IgD-negative memory B cell (primary cell): ENCODE data around the gene KIF26B. TPM values are rescaled to one million over a fixed set of nuclear protein-coding genes. Genes with fewer than 3 reads are reported as not detected.
"Not testable (repeated sequence)": the region's sequence is repeated elsewhere in the genome, so short reads cannot be mapped to it uniquely, and the experiment has no call there.

Experiments used
- H3K27ac Mint-ChIP-seq, 3 donors: one replicate each; pipeline ENCODE4 v1.8.0; 2020 to 2022; ENCODE audit warnings: mild to moderate bottlenecking in 3 of 3, mixed read lengths in 3 of 3, moderate library complexity in 1 of 3
- H3K27me3 Mint-ChIP-seq: one replicate; pipeline ENCODE4 v1.8.0; 2021; ENCODE audit warnings: mixed read lengths
- H3K36me3 Mint-ChIP-seq: one replicate; pipeline ENCODE4 v1.8.0; 2020; ENCODE audit warnings: mild to moderate bottlenecking, mixed read lengths
- H3K4me1 Mint-ChIP-seq, 3 donors: one replicate each; pipeline ENCODE4 v1.8.0; 2020 to 2022; ENCODE audit warnings: mixed read lengths in 3 of 3, mild to moderate bottlenecking in 1 of 3
- H3K4me3 Mint-ChIP-seq, 4 donors: one replicate each; pipeline ENCODE4 v1.8.0; 2020 to 2022; ENCODE audit warnings: mild to moderate bottlenecking in 4 of 4, mixed read lengths in 4 of 4, moderate library complexity in 3 of 4
- H3K9me3 Mint-ChIP-seq, 3 donors: one replicate each; pipeline ENCODE4 v1.8.0; 2020 to 2021; ENCODE audit warnings: mixed read lengths in 3 of 3, mild to moderate bottlenecking in 1 of 3
- polyA plus RNA-seq: library from polyadenylated mRNA; unstranded; fragments of 300-500 nt; fragmentation: Illumina TruSeq; gene quantifications from one replicate; pipeline ENCODE4 v1.2.3, GENCODE V29; 2021

Gene KIF26B
- polyA plus RNA-seq, 1 donor from 2014 or later = 0.29 TPM

DNA sequence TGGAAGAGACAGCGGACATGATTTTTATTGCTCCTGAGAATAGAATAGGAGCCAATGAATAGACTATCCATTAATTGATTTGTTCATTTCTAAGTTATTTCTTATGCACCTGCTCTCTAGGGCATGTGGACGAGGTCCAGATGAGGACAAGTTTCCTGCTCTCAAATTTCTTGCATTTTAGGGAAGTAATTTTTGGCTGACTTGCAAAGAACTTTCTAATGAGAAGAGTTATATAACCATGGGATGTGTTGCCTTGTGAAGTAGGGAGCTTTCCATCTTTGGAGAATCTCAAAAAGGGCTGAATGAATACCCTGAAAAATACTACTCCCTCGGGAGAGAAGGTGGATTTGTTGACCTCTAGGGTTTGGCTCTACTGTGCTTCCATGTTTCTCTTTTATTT is 243.0 kb downstream of the KIF26B start:
- peaks cover 0 to 2% (median 0%) of the 10 kb centered on the region in 3 donors for H3K4me1 Mint-ChIP-seq
- H3K27ac Mint-ChIP-seq = no peak overlapping the region
- H3K9me3 Mint-ChIP-seq = peaks cover 0 to 5% (median 4%) of the 10 kb centered on the region in 3 donors
- no peak overlapping the region for H3K4me3 Mint-ChIP-seq
- H3K36me3 Mint-ChIP-seq = no peaks in the 10 kb centered on the region
- peaks cover 7% of the 10 kb centered on the region for H3K27me3 Mint-ChIP-seq

DNA sequence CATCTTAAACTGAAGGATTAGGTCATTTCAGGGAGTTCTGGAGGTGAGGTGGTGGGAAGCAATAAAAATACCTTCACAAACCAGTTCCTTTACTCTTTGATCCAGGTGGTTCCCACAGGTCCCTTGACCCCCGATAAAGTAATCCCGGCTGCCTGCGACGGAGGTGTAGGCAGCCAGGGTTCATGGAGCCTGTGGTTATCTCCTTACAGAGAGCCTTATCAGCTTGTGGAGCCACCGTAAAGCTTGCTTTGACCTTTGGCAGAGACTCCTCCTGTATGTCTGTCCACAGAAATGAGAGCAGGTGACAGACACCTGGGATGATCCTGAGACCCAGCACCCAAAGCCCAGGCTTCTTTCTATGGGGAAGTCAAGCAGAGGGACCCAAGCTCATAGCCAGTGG is 243.4 kb downstream of the KIF26B start:
- Mint-ChIP-seq H3K4me1 (peaks cover 0 to 2% (median 0%) of the 10 kb centered on the region in 3 donors), H3K36me3 (no peaks in the 10 kb centered on the region), H3K4me3 (no peak overlapping the region), H3K27ac (no peak overlapping the region), H3K27me3 (peaks cover 7% of the 10 kb centered on the region), H3K9me3 (peaks cover 0 to 3% (median 3%) of the 10 kb centered on the region in 3 donors)

DNA sequence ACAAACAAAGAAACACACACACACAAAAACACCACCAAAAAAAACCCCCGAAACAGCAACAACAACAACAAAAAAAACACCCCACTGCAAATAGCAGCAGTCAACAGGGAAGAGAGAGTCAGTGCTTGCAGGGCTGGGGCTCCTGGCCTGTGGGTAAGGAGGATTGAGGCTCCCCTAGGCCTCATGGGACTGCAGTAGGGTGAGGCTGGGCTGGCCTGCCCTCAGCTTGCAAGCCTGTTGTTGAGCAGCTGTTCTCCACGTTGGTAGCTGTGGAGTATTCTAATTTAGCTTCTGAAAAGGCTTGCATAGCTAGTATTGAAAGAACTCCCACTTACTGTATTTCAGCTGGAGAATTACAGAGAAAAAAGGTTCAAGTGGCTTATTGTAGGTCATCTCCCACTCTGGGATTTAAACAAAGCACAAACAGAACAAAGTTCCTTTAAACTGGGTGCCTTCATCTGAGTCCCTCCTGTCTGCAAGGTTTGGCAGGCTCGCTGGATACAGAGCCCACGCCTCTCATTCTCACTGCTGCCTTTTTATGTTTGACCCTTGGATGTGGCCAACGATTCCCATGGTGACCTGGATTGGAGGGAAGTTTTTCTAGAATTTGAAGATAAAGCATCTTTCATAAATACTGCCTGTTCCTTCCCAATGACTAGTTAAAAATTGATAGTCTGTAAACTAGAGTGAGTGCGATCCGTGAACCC is 247.2 kb downstream of the KIF26B start:
- no peak overlapping the region for H3K27ac Mint-ChIP-seq

DNA sequence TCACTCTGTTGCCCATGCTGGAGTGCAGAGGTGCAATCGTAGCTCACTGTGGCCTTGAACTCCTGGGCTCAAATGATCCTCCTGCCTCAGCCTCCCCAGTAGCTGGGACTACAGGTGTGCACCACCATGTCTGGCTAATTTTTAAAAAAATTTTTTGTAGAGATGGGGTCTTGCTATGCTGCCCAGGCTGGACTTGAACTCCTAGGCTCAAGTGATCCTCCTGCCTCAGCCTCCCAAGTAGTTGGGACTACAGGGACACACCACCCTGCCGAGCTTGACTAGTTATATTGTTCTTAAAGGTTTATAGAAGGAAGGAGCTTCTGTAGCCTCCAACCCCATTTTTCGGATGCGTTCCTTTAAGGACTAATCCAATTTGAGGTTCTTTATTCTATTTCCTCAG is 248.2 kb downstream of the KIF26B start:
- not testable (repeated sequence) for H3K4me1 Mint-ChIP-seq, H3K27me3 Mint-ChIP-seq, H3K9me3 Mint-ChIP-seq, H3K27ac Mint-ChIP-seq, H3K4me3 Mint-ChIP-seq, H3K36me3 Mint-ChIP-seq

More for the DNA sequence above, 247.2 kb downstream of the KIF26B start:
- H3K9me3 Mint-ChIP-seq = peaks cover 0 to 4% (median 0%) of the 10 kb centered on the region in 3 donors
- peaks cover 10% of the 10 kb centered on the region for H3K27me3 Mint-ChIP-seq
- no peaks in the 10 kb centered on the region for H3K36me3 Mint-ChIP-seq
- H3K4me1 Mint-ChIP-seq = no peaks in the 10 kb centered on the region
- no peak overlapping the region for H3K4me3 Mint-ChIP-seq

DNA sequence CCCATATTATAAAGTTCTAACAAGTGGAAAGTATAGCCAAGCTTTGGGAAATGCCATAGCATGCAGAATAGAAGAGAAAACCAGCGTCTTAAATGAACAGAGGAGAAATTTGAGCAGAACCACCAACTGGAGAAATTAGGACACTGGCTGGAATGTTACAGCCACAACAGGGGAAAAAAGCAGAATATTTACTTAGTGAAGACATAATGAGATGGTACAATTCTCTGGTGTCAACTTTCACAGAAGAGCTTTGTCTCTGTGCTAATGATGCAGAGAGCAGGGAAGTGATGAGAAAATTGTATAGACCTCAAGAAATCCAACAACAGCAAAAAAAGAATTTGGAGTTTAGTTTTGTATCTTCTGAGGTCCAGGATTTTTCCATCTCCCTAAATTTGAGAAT is 249.7 kb downstream of the KIF26B start:
- Mint-ChIP-seq H3K4me1 (no peaks in the 10 kb centered on the region), H3K36me3 (no peaks in the 10 kb centered on the region), H3K4me3 (no peak overlapping the region), H3K9me3 (peaks cover 0 to 8% (median 0%) of the 10 kb centered on the region in 3 donors), H3K27ac (no peak overlapping the region), H3K27me3 (peaks cover 5% of the 10 kb centered on the region)

DNA sequence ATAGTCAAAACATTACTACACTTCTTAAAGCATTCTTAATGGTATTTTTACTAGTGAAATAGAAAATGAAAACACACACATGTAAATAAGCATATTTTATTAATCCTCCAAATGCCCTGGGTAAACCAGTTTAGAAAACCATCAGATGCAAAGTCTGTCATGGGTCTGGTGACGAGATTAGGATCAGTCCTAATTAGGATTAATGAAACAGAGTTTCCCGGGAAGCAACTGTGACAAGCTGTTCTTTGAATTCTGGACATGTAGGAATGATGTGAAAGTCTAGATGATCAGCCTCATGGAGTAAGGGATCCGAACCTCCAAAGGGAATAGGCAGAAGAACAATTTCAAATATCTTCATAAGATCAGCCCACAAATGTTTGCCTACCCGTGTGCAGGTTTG is 250.2 kb downstream of the KIF26B start:
- H3K4me3 Mint-ChIP-seq = no peak overlapping the region
- H3K36me3 Mint-ChIP-seq = no peaks in the 10 kb centered on the region
- H3K27ac Mint-ChIP-seq = no peak overlapping the region
- H3K4me1 Mint-ChIP-seq = no peaks in the 10 kb centered on the region
- H3K27me3 Mint-ChIP-seq = peaks cover 5% of the 10 kb centered on the region
- H3K9me3 Mint-ChIP-seq = peaks cover 0 to 8% (median 0%) of the 10 kb centered on the region in 3 donors

DNA sequence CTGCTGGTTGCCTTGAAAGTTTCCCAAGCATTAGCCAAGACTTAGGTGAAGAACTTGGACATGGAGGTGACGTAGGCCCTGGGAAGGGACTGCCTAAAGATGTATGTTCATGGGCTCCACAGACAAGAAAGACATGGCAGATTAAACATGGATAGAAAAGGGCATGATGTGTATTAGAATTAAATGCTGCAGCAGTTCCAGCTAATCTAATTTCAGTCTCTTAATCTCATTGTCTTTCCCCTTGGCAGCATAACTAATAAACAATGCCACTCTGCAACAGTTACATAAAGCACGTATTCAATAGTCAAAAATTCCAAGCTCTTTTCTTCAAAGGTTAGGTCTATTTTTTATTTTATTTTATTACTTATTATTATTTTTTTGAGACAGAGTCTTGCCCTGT is 251.6 kb downstream of the KIF26B start:
- H3K9me3 Mint-ChIP-seq = peaks cover 0 to 8% (median 0%) of the 10 kb centered on the region in 3 donors
- peaks cover 7% of the 10 kb centered on the region for H3K27me3 Mint-ChIP-seq
- no peak overlapping the region for H3K4me3 Mint-ChIP-seq
- H3K27ac Mint-ChIP-seq = no peak overlapping the region
- no peaks in the 10 kb centered on the region for H3K4me1 Mint-ChIP-seq
- no peaks in the 10 kb centered on the region for H3K36me3 Mint-ChIP-seq

DNA sequence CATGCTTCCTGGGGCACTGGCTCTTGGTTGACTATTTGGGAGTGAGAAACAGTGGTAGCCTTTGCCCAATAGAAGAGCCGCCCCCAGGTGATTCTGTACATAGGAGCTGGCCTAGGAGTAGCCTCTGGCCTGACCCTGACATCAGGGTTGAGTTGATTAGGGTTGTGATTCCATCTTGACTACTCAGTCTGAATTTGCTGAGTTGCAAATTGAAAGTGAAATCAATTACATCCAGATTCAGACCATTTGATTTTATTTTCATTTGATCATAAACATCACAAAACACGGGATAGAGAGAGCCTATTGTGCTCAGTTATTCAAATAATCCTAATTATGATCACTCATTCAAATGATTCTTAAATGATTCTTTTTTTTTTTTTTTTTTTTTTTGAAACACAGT is 253.2 kb downstream of the KIF26B start:
- peaks cover 0 to 8% (median 0%) of the 10 kb centered on the region in 3 donors for H3K9me3 Mint-ChIP-seq
- H3K36me3 Mint-ChIP-seq = no peaks in the 10 kb centered on the region
- H3K27me3 Mint-ChIP-seq = peaks cover 7% of the 10 kb centered on the region
- no peaks in the 10 kb centered on the region for H3K4me1 Mint-ChIP-seq
- no peak overlapping the region for H3K4me3 Mint-ChIP-seq
- H3K27ac Mint-ChIP-seq = no peak overlapping the region

DNA sequence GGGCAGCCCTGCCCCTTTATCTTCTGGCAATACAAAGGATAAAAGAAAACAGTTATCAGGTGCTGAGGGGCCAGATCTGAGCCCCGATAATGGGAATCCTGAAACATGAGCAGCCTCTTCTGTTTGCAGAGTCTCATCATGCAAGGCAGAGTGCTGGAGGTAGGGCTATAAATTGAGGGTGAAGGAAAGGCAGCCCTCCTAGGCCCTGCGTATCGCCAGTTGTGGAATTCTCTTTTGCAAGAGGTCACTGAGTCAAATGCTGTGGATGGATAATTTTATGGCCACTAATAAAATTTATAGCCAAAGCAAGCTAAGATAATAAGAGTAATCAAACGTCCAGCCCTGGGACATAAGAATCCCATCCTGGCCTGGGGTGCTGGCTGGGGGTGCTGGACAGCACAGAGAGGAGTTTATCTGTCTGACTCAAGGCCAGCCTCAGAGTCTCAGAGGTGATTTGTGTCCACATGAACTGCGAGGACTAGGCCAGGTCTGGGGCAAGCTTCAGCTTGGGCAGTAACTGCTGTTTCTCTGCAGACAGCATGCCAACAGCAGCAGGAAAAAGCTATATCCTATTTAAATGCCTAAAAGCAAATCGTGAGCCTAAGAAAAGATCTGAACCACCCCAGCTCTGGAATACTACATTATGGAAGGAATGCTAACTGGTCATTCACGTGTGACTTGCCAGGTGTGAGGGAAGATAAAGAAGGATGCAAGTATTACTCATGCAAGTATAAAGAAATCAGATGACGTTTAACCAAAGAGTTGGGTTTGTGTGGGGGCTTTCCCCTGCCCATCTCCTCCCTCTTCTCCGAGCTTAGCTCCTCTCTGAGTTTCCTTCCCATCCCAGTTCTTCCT is 254.8 kb downstream of the KIF26B start:
- H3K27ac Mint-ChIP-seq = no peak overlapping the region
- H3K36me3 Mint-ChIP-seq = no peaks in the 10 kb centered on the region
- H3K4me3 Mint-ChIP-seq = no peak overlapping the region
- H3K9me3 Mint-ChIP-seq = peaks cover 0 to 3% (median 0%) of the 10 kb centered on the region in 3 donors
- peaks cover 7% of the 10 kb centered on the region for H3K27me3 Mint-ChIP-seq
- no peaks in the 10 kb centered on the region for H3K4me1 Mint-ChIP-seq

DNA sequence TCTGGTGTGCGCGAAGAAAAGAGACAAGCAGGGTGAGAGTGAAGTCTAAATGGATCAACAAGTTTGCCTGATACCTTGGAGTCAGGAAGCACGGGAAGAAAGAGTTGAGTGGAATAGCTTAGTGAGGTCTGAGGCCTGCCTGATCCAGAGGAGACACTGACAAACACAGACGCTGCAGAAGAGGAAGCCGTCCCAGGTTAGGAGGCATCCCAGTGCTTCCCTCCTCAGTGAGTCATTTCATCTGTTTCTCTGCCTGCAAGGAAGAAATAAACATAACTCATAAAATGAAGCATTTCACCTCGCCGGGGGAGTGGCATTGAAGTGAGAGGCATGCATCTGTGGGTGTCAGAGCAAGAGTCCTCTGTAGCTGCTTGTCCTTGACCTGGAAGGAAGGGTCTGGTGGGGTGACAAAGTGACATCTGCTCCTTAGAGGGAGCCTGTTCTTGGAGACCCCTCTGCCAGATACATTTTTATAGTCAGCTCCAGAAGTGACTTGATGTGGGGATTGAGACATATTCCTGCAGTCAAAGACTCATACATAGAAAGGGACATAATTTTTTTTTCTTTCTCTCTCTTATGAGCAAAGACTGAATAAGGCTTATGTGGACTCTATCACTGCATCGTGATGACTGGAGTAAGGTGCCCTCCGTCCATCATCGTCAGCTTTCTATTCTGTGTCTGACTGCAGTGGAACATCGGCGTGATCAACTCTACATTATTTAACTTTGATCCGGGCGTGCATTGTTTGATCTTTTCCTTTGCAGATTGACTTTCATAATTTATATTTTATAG is 256.7 kb downstream of the KIF26B start:
- Mint-ChIP-seq H3K36me3 (no peaks in the 10 kb centered on the region), H3K27me3 (peaks cover 5% of the 10 kb centered on the region), H3K27ac (no peak overlapping the region), H3K9me3 (peaks cover 0 to 3% (median 0%) of the 10 kb centered on the region in 3 donors), H3K4me1 (no peaks in the 10 kb centered on the region), H3K4me3 (no peak overlapping the region)

DNA sequence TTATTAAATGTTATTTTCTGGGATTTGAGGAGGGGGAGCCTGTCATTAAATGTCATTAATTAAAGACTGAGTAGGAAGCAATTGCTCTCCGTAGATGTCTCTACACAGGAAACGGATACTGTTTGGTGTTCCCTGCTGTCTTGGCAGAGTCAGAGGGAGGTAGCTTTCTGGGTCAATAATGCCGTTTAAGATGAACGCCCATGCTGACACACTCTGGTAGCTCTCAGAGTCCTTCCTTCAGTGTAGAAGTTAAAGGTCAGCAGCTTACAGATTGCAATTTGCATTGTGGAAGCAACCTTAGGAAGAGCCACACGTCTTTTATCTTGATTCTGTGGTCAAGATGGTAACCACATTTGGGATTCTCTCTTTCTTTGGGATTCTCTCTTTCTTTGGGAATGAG is 257.5 kb downstream of the KIF26B start:
- no peak overlapping the region for H3K27ac Mint-ChIP-seq
- H3K9me3 Mint-ChIP-seq = peaks cover 0 to 2% (median 0%) of the 10 kb centered on the region in 3 donors
- no peak overlapping the region for H3K4me3 Mint-ChIP-seq
- no peaks in the 10 kb centered on the region for H3K36me3 Mint-ChIP-seq
- peaks cover 2% of the 10 kb centered on the region for H3K27me3 Mint-ChIP-seq
- no peaks in the 10 kb centered on the region for H3K4me1 Mint-ChIP-seq

DNA sequence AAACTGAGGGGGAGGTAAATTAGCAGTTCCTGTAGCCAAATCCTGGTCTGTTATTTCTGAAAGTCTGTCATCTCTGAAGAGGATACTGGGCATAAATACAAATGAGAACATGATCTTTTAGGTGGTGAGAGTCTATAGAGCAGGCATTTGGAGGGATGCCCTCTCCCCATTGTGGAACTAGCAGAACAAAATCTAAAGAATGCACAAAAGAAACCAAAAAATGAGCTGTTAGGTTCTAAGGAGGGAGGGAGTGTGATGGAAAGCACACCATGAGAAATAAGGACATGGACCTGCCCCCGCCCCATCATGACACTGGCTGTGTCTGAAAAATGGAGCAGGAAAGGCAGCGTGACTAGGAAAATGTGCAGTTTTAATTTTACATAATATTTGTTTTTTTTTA is 262.0 kb downstream of the KIF26B start:
- H3K4me3 Mint-ChIP-seq = no peak overlapping the region
- H3K4me1 Mint-ChIP-seq = no peaks in the 10 kb centered on the region
- peaks cover 3% of the 10 kb centered on the region for H3K36me3 Mint-ChIP-seq
- H3K27me3 Mint-ChIP-seq = peaks cover 7% of the 10 kb centered on the region
- H3K27ac Mint-ChIP-seq = no peak overlapping the region
- peaks cover 0 to 1% (median 0%) of the 10 kb centered on the region in 3 donors for H3K9me3 Mint-ChIP-seq

DNA sequence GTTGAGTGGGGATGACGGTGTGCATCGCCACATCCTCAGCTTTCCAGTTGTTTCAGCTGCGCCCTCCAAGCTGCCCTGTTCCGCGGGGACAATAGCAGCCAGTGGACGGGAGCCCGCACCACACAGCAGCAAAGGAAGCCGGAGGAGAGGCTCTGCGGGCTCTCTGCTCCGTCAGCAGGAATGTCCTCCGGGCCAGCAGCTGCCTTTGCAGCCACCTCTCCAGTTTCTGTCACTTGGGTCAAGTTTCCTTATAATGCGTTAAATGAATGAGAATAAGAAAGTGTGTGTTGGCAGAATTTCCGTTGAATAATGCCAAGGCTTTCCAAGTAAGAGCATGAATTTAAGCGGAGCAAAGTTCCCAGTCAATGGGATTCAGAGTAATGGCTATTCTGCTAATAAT is 263.3 kb downstream of the KIF26B start:
- H3K27ac Mint-ChIP-seq = no peak overlapping the region
- H3K4me1 Mint-ChIP-seq = no peaks in the 10 kb centered on the region
- H3K4me3 Mint-ChIP-seq = no peak overlapping the region
- H3K9me3 Mint-ChIP-seq = peaks cover 0 to 1% (median 0%) of the 10 kb centered on the region in 3 donors
- peaks cover 7% of the 10 kb centered on the region for H3K27me3 Mint-ChIP-seq
- peaks cover 3% of the 10 kb centered on the region for H3K36me3 Mint-ChIP-seq

DNA sequence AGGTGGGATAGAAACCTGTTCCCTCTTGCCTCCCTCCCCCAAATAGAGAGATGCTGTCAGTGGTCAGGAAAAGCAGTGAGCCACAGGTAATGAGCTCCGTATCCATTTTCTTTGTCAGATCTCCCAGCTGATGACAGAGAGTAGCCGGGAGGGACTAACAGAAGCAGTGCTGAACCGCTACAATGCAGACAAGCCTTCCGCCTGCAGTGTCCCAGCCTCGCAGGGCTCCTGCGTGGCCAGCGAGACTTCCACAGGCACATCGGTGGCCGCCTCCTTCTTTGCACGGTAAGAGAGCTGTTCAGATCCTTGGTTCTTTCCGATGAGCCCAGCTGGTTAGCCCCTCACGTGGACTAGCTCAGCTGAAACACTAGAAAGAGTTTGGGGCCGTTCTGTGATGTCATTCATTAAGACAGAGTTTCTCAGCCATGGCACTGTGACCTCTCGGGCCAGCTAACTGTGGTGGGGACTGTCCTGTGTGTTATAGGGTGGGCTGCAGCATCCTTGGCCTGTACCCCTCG is 264.7 kb downstream of the KIF26B start:
- peaks cover 0 to 1% (median 0%) of the 10 kb centered on the region in 3 donors for H3K9me3 Mint-ChIP-seq
- peaks cover 7% of the 10 kb centered on the region for H3K27me3 Mint-ChIP-seq
- H3K4me1 Mint-ChIP-seq = no peaks in the 10 kb centered on the region
- no peak overlapping the region for H3K4me3 Mint-ChIP-seq
- no peak overlapping the region for H3K27ac Mint-ChIP-seq
- peaks cover 3% of the 10 kb centered on the region for H3K36me3 Mint-ChIP-seq

DNA sequence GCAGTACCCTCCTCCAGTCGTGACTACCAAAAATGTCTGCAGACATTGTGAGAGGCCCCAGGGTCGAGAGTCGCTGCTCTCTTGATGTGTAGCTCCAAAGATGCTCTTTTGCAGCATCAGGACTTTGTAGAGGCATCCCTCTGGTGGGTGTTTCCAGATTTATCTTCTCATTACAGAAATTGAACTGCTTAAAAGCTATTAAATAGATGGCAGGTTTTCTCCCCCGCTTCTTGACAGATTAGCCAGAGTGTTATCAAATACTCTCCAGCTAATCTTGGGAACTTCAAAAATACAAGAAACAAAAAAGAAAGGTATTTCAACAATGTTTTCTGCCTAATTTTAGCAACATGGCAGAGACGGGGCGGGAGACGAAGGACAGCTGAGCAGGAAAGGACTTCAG is 265.2 kb downstream of the KIF26B start:
- H3K4me1 Mint-ChIP-seq = no peaks in the 10 kb centered on the region
- peaks cover 7% of the 10 kb centered on the region for H3K27me3 Mint-ChIP-seq
- H3K36me3 Mint-ChIP-seq = peaks cover 3% of the 10 kb centered on the region
- H3K9me3 Mint-ChIP-seq = peaks cover 0 to 1% (median 0%) of the 10 kb centered on the region in 3 donors
- no peak overlapping the region for H3K4me3 Mint-ChIP-seq
- H3K27ac Mint-ChIP-seq = no peak overlapping the region
